Muscle of back (tissue), 13 donors: ENCODE results near the gene POLR2B. TPM values are rescaled to one million over a fixed set of nuclear protein-coding genes. Genes with fewer than 3 reads are reported as not detected.
"Not testable (repeated sequence)": the region's sequence is repeated elsewhere in the genome, so short reads cannot be mapped to it uniquely, and the experiment has no call there.

Experiments used
- DNase-seq, 3 donors: peaks; one replicate each; pipeline versions ENCODE4 v3.0.0 to v3.0.0-alpha.2; 2013
- long read RNA-seq, 9 donors: transcript quantifications; one replicate each; lab custom pipeline, GENCODE V29; 2026
- polyA plus RNA-seq, 10 donors: library from polyadenylated mRNA; unstranded; fragments of 120-200 nt; gene quantifications; one replicate each; pipeline ENCODE4 v1.2.1, GENCODE V29; 2013; ENCODE audit not compliant: insufficient read length in 10 of 10

POLR2B gene
- 10 to 100 TPM; 63.5 to 90.7 (median 78.9) TPM for polyA plus RNA-seq
- long read RNA-seq, donor 1, transcript POLR2B-201 (25 exons, 3,748 nt): major isoform, 5 of 528 reads
- long read RNA-seq, donor 1, partial matches to known transcripts: 487 of 528 reads
- long read RNA-seq, donor 1, other reads (novel, unspliced or antisense): 36 of 528 reads
- long read RNA-seq, donor 2, partial matches to known transcripts: 170 of 418 reads
- long read RNA-seq, donor 2, other reads (novel, unspliced or antisense): 246 of 418 reads
- long read RNA-seq, donor 3: 0 reads
- long read RNA-seq, donor 4, transcript POLR2B-201 (25 exons, 3,748 nt): major isoform, 5 of 14 reads
- long read RNA-seq, donor 4, partial matches to known transcripts: 8 of 14 reads
- long read RNA-seq, donor 4, other reads (novel, unspliced or antisense): 0 of 14 reads
- long read RNA-seq, donor 5, partial matches to known transcripts: 364 of 1,053 reads
- long read RNA-seq, donor 5, other reads (novel, unspliced or antisense): 685 of 1,053 reads
- long read RNA-seq, donor 6, transcript POLR2B-201 (25 exons, 3,748 nt): major isoform, 8 of 720 reads
- long read RNA-seq, donor 6, partial matches to known transcripts: 679 of 720 reads
- long read RNA-seq, donor 6, other reads (novel, unspliced or antisense): 33 of 720 reads
- long read RNA-seq, donor 7, partial matches to known transcripts: 6 of 10 reads
- long read RNA-seq, donor 7, other reads (novel, unspliced or antisense): 0 of 10 reads
- long read RNA-seq, donor 8, partial matches to known transcripts: 12 of 15 reads
- long read RNA-seq, donor 8, other reads (novel, unspliced or antisense): 0 of 15 reads
- long read RNA-seq, donor 9, partial matches to known transcripts: 26 of 93 reads
- long read RNA-seq, donor 9, other reads (novel, unspliced or antisense): 67 of 93 reads

DNA sequence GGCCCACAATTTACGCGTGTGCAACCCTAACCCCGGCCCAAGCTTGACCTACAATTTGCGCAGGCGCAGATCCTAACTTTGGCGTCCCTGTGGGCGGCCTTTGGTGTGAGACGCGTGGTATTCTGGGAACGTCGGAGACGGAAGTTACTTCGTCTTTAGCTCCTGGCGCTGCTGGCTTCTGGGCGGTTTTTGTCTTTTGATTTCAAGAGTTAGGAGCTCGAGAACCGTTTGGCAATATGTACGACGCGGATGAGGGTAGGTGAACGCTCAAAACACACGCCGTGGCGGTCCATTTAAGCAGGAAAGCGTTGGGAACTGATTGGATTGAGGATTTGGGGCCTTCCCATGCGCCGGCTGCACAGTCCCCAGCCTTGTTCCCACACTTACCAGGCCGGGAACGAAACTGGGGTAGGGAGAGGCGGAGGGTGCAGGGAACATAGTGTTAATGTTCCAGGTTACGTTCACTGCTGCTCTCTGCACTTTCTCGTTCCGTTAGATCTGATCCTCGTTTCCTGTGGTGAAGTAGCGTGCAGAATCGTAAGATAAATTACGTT, at the start of gene POLR2B:
POLR2B (plus strand) TSS at position 147 of the 554 bp plus-strand sequence; CDS start at position 237, 90 bp downstream.
- peak; percentile 94 to 97 (median 94) for DNase-seq

DNA sequence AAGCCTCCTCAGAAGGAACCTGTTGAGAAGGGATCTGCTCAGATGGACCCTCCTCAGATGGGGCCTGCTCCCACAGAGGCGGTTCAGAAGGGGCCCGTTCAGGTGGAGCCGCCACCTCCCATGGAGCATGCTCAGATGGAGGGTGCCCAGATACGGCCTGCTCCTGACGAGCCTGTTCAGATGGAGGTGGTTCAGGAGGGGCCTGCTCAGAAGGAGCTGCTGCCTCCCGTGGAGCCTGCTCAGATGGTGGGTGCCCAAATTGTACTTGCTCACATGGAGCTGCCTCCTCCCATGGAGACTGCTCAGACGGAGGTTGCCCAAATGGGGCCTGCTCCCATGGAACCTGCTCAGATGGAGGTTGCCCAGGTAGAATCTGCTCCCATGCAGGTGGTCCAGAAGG, 48.1 kb upstream of the POLR2B start:
- no peak for DNase-seq

DNA sequence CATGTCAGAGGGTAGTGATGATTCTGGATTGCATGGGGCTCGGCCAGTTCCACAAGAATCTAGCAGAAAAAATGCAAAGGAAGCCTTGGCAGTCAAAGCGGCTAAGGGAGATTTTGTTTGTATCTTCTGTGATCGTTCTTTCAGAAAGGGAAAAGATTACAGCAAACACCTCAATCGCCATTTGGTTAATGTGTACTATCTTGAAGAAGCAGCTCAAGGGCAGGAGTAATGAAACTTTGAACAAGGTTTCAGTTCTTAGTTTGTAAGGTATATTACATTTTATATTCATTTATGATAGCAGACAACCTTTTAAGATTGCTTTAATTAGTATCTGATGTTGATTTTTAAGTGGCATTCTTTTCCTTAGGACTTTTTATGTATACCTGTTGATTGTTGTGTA, 46.8 kb upstream of the POLR2B start:
- DNase-seq: no peak

DNA sequence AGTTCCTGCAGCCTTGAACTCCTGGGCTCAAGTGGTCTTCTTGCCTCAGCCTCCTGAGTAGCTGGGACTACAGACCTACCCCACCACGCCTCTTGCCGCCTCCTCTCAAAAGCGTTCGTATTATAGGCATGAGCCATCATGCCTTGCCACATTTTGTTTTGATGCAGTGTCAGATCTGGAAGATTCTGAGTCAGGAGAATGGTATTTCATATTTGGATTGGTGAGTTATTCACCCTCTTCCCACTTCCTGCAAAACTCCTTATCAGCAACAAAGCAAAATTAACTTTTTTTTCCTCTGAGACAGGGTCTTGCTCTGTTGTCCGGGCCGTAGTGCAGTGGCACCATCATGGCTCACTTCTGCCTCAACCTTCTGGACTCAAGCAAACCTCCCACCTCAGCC, 41.4 kb upstream of the POLR2B start:
- DNase-seq: peak in 1 of 3 donors; percentile 72

DNA sequence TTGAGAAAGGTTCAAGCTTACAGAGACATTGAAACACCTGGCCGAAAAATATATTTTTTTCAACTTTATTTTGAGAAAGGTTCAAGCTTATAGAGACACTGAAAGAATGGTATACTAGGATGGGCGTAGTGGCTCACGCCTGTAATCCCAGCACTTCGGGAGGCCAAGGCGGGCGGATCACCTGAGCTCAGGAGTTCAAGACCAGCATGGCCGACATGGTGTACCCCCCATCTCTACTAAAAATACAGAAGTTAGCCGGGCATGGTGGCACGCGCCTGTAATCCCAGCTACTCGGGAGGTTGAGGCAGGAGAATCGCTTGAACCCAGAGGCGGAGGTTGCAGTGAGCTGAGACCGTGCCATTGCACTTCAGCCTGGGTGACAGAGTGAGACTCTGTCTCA, 38.9 kb upstream of the POLR2B start:
- DNase-seq: not testable (repeated sequence)

DNA sequence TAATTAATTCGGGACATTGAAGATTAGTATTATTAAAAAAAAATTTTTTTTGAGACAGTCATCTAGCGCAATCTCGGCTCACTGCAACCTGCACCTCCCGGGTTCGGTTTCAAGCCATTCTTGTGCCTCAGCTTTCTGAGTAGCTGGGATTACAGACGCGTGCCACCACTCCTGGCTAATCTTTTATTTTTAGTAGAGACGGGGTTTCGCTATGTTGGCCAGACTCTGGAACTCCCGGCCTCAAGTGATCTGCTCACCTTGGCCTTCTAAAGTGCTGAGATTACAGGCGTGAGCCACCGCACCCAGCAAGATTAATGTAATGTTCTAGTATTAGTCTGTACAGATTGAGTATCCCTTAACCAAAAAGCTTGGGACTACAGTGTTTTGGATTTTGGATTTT, 38.3 kb upstream of the POLR2B start:
- no peak for DNase-seq

DNA sequence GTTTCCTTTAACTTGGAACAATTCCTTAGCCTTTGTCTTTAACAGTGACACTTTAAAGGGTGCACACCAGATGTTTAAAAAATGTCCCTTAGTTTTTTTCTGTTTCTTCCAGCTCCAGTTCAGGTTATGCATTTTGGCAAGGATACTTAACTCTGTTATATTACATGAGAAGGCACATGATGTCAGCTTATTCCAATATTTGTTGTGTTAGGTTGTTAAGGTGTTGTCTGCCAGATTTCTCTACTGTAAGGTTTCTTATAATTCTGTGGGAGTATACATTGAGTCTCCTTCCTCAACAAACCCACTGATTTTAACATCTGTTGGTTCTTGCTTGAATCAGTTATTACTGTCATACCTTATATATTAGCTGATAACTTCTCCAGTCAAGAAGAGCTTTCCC, 37.7 kb upstream of the POLR2B start:
- DNase-seq: peak in 2 of 3 donors; percentile 47 to 68

DNA sequence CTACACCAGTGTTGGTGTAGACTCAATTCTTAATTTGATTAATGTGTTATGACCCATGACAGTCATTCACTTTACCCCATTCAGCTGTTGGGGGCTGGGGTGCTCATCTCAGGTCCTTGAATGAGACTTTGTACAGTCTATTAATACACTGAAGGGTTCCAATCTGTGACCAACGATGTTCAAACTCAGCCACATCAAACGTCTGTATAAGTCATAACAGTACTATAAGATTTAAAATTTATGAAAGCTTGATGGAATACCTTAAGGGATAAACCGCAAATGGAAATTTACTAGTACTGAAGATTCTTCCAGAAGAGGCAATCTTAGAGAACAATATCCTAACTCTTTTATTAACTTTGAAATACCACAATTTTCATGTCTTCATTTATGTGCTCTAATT, 37.3 kb upstream of the POLR2B start:
- DNase-seq: no peak

DNA sequence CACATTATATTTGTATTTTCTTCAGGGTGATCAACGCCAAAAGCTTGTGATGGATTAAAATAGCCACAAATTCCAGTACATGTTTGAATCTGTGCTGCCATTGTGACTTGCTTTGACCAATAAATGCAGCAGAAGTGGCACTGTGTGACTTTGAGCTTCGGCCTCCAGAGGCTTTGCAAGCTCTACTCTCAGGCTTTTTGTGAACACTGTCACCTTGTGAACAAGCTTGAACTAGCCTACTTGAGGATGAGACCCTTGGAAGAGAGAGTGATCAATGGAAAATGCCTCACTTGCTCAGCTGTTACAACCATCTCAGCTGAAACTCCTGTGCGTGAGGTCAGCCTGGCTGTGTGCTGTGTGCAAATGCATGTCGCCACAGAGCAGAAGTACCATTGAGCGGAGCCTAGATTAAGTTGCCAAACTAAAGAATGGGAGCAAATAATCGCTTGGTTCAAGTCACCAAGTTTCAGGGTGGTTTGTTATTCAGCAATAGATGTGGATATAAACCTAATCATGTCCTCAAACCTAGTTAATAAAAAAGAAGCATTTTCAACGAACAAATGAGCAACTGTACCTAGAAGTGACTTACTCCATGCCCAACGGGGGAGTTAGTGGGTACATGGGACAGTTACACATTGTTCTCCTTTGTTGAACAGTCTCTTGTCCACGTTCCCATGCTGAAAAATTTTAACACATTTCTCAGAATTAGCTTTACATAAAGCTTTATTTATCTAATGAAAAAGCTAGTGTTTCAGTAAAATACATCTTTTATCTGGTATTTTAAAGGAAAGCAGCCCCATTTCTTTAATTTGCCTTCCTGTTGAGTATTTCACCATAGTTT, 24.8 kb upstream of the POLR2B start:
- DNase-seq: no peak

DNA sequence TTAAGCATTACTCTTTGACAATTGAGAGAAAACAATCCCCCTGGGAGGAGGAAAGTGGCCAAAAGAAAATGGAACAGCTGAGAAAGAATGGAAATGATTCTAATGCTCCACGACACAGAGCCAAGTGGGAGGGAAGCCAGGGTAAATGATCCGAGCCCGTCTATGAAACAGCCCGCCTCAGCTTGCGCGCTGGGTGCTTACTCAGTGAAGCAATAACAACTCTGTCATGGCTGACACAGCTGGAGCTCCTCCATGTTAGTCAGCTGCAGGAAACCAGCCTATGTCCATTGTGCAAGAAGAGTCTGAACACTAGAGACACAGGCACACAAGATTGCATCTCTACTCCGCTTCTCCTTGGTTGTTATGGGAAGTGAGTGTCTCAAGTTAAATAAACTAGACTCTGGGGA, 20.6 kb upstream of the POLR2B start:
- peak; percentile 90 to 98 (median 96) for DNase-seq

DNA sequence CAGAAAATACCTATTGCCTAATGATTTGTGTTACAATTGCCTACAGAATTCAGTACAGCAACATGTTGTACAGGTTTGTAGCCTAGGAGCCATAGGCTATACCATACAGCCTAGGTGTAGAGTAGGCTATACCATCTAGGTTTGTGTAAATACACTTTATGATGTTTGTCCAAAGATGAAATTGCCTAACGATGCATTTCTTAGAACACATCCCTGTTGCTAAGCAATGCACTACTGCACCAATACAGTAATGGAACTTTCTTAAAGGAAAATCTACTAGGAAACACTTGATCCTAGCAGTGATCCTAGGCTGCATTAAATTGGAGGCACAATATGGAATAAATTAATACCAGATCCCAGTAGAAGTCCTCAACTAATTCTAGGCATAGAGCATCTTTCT, 19.6 kb upstream of the POLR2B start:
- peak in 2 of 3 donors; percentile 26 to 49 for DNase-seq

DNA sequence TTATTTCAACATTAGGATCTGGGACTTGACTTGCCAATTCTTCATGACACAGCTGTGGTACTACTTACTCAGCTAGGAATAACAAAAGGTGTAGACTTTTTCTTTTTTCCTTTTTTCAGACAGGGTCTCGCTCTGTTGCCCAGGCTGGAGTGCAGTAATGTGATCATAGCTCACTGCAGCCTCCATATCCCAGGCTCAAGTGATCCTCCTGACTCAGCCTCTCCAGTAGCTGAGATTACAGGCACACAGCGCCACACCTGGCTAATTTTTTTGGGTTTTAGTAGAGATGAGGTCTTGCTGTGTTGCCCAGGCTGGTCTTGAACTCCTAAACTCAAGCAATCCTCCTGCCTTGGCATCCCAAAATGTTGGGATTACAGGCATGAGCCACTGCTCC, 17.6 kb upstream of the POLR2B start:
- DNase-seq: no peak

DNA sequence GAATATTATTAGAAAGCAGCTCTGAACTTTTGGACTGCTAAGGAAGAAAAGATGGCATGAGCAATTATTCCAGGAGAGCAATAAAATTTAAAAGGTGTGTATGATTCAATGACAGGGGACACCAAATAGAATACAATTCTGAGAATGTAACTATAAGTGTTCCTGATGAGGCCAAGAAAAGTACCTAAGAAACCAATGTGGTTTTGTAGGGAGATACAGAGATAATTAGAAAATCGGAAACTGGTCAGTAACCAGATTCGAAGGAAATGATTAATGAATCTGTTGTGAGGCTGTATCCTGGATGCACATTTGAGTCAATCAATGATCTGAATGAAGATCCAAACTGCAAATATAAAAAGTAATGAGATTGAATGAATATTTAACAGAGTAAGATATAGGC, 7.3 kb upstream of the POLR2B start:
- no peak for DNase-seq

DNA sequence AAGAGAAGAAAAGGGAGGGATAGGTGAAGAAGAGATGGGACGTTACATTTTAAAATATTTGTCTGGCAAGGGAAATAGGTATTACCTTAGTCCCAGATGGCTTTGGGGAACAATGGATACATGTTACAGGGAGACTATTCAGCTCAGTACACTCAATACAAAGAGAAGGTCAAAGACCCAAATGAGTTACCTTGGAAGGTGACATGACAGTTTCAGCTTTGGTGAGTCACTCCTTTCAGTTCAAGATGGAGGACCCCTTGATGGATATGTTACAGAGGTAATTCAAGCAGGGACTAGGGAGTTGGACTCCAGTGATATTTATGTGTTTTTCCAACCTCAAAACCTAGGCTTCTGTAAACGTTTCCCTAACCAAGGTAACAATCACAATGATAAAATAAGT, 6.3 kb upstream of the POLR2B start:
- DNase-seq: no peak

DNA sequence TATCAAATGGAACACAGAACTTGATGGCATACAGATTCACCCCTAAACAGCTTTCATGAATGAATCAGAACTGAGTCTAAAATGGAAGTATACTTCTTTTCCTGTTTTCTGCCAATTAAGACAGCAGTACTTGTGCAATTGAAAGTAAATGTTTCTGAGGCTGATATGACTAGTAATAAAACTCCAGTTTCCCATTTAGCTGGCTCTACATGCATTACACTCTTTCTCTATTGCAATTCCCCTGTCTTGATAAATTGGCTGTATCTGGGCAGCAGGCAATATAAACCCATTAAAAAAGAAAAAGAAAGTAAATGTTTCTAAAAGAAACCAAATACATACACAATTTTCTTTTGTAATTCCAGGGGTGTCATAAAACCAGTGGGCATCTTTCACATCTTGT, 5.9 kb upstream of the POLR2B start:
- no peak for DNase-seq

DNA sequence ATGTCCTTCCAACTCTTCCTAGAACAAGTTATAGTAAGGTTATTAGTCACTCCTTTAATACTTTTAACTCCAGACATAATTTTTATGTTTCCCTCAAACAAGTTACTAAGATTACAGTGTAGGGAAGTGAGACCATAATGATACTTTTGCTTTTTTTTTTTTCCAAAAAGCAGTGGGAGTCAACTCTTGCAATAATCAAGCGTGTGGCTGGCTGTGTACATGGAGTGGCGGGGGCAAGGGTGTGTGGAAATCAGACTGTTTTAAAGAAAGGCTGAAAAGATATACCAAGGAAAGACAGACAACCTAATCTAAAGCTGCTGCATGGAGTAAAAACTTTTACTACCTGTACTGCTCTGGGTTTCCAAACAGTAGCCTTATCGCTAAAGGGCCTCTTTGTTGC, 5.4 kb upstream of the POLR2B start:
- no peak for DNase-seq

DNA sequence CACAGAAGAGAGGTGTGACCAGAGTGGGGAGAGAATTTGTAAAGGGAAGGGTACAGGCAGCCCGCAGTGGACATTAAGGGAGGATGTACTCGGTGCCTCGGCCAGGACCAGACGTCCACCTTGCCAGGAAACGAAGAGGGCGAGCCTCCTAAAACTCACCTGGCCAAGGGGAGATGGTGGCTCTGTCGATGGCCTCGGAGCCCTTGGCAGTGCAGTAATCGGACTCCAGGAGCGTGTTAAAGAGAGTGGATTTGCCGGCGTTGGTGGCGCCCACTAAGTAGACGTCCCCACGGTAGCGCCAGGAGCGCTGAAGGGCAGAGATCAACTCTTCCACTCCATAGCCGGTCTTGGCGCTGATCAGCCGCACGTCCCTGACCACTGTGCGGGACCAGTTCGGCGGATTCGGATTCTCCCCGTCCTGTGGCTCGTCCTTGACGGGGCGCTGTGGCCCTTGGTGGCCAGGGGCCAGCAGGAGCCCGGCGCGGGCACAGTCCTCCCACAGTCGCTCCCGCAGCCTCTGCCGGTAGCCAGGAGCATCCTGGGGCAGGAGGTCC, 2.3 kb upstream of the POLR2B start:
- peak in 1 of 3 donors; percentile 64 for DNase-seq

DNA sequence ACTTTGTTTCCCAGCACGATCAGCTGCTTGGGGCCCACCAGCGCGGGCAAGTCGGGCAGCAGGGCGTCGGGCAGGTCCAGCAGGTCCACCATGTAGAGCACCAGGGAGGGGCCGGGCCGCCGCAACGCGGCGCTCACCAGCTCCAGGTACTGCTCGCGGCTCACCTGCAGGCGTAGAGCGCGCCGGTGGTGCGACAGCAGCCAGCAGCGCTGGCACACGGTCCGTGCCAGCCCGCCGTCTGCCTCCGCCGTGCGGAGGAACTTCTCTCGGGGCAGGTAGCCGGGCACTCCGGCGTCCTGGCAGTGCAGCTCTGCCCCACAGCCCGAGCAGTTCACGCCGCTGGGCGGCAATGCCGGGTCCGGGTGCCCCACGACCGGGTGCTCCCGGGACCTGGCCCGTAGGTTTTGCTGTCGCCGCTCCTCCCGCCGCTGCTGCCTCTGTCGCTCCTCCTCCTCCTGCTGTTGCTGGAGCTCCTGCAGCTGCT, 1.8 kb upstream of the POLR2B start:
- no peak for DNase-seq

DNA sequence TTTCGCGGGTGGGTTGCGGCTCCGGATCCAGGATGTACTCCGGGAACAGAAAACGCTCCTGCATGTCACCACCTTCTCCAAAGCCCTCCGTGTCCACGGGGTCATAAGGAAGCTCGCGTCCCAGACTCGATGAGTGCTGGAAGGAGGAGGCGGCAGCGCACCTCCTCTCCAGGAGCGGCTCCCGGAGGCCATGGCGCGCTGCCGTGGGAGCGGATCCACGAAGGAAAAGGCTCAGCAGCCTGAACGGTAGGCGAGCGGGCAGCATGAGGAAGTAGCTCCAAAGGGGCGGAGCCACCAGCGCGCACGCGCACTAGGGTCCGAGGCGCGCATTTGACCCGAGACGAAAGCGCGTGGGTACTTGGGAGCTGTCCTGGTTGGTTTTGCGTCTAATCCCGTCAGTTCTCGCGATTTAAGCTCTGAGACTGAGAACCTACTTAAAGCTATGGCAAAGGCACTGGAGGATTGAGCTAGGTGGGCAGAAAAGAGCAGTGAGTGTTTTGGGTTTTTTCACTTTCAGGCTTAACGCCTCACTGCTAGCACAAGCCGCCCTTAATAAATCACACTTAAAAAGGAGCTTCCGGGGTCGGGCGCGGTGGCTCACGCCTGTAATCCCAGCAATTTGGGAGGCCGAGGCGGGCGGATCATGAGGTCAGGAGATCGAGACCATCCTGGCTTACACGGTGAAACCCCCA, 1.2 kb upstream of the POLR2B start, which contains the start of gene NOA1:
NOA1 (minus strand) TSS at position 286 of the 692 bp plus-strand sequence; CDS start at position 265, 21 bp downstream.
- DNase-seq: peak; percentile 99 to 100 (median 99)

DNA sequence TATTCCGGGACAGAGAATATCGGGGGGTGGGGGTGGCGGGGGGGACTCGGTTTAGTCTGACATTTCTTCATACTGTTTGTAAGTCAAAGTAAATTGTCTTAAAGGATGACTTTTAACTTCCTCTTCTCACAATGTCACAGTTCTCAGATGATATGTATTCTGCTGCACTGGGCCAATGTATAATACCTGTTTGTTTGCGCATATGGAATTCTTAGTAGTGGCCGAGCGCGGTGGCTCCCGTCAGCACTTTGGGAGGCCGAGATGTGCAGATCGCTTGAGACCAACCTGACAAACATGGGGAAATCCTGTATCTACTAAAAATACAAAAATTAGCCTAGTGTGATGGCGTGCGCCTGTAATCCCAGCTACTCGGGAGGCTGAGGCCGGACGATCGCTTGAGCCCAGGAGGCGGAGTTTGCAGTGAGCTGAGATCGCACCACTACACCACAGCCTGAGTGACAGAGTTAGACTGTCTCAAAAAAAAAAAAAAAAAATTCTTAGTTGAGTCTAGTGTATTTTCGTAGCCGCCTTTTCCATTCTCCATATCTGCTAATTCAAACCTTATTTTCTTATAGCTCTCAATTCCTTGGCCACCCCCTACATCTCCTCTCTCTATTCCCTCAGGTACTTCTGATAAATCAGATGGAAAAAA, 851 bp downstream of the POLR2B start:
- peak in 1 of 3 donors; percentile 36 for DNase-seq
